ENCODE data around the gene ABT1. TPM values are rescaled to one million over a fixed set of nuclear protein-coding genes. Genes with fewer than 3 reads are reported as not detected.

Gene ABT1
- total and polyA plus RNA-seq, 2 experiments from 2014 or later: 25.7 to 29.1 TPM

DNA sequence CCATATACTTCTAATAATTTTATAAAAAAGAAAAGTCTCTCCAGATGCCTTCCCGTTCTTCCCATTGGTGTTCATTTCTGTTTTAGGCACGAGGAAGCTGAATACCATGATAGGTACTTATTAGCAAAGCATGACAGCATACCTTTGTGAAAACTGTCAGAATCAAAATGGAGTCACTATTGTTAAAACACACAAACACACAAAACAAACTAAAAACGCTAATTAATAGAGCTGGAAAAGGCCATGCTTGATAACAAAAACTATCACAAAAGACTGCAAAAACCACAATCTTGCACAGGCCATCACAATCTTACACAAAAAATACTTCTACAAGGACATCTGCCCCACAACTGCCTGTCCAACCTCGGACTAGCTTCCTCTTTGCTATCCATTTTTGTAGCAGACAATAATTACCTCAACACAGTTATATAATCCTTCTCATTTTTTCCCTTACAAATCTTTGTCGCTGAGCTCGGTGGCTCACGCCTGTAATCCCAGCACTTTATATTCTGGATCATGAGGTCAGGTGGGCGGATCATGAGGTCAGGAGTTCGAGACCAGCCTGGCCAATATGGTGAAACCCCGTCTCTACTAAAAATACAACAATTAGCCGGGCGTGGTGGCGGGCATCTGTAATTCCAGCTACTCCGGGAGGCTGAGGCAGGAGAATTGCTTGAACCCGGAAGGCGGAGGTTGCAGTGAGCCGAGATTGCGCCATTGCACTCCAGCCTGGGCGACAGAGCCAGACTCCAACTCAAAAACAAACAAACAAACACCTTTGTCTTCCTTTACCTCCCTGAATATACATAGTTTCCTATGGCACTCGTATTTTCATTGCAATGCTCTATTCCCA lies 3.2 kb upstream of the ABT1 start:
- Histone ChIP-seq H3K4me1 (ENCODE audit: insufficient read depth) (no peaks in the 10 kb centered on the region), H3K36me3 (ENCODE audit: insufficient read depth) (no peaks in the 10 kb centered on the region), H3K79me2 (replicated peaks; ENCODE audit: insufficient read depth) (peaks cover 13% of the 10 kb centered on the region), H3K27me3 (ENCODE audit: insufficient read depth) (no peaks in the 10 kb centered on the region), H3K4me2 (peak overlapping the region; percentile 80), H3K4me3 (peak overlapping the region; percentile 66), H3F3A (replicated peaks; ENCODE audit: low read depth) (no peaks in the 10 kb centered on the region), H2AFZ (peak overlapping the region; percentile 67; the same call in 1 of the 2 replicates), H3K9me2 (ENCODE audit: insufficient read depth) (no peaks in the 10 kb centered on the region), H3K27ac (ENCODE audit: low read depth) (no peak overlapping the region), H4K20me1 (replicated peaks; ENCODE audit: insufficient read depth) (no peaks in the 10 kb centered on the region)
- H3K9me3 Mint-ChIP-seq: peaks cover 3% of the 10 kb centered on the region; the same call in 1 of the 3 replicates
- DNase-seq (ENCODE audit: low spot score): no peak
- TF ChIP-seq, protein P1, sequence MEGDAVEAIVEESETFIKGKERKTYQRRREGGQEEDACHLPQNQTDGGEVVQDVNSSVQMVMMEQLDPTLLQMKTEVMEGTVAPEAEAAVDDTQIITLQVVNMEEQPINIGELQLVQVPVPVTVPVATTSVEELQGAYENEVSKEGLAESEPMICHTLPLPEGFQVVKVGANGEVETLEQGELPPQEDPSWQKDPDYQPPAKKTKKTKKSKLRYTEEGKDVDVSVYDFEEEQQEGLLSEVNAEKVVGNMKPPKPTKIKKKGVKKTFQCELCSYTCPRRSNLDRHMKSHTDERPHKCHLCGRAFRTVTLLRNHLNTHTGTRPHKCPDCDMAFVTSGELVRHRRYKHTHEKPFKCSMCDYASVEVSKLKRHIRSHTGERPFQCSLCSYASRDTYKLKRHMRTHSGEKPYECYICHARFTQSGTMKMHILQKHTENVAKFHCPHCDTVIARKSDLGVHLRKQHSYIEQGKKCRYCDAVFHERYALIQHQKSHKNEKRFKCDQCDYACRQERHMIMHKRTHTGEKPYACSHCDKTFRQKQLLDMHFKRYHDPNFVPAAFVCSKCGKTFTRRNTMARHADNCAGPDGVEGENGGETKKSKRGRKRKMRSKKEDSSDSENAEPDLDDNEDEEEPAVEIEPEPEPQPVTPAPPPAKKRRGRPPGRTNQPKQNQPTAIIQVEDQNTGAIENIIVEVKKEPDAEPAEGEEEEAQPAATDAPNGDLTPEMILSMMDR (conservative IDR thresholded peaks at IDR 0.05; ENCODE audit: low read depth in 2 of 2): no peak
- TF ChIP-seq, protein P2, sequence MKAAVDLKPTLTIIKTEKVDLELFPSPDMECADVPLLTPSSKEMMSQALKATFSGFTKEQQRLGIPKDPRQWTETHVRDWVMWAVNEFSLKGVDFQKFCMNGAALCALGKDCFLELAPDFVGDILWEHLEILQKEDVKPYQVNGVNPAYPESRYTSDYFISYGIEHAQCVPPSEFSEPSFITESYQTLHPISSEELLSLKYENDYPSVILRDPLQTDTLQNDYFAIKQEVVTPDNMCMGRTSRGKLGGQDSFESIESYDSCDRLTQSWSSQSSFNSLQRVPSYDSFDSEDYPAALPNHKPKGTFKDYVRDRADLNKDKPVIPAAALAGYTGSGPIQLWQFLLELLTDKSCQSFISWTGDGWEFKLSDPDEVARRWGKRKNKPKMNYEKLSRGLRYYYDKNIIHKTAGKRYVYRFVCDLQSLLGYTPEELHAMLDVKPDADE (IDR thresholded peaks at IDR 0.05): no peak
- TF ChIP-seq POLR2AphosphoS5 (IDR thresholded peaks at IDR 0.05; ENCODE audit: low read depth) (no peak), ZNF114 (CRISPR knock-in tag; IDR thresholded peaks at IDR 0.05) (no peak), JUNB (IDR thresholded peaks at IDR 0.05; ENCODE audit: unreplicated experiment) (no peak), EZH2phosphoT487 (IDR thresholded peaks at IDR 0.05; ENCODE audit: unreplicated experiment) (no peak), STAT1 (IDR thresholded peaks at IDR 0.05; ENCODE audit: unreplicated experiment) (no peak), ZNF462 (CRISPR knock-in tag; IDR thresholded peaks at IDR 0.05) (no peak), CREB1 (CRISPR knock-in tag; IDR thresholded peaks at IDR 0.05; ENCODE audit: low read depth) (no peak), ZNF331 (CRISPR knock-in tag; IDR thresholded peaks at IDR 0.05; ENCODE audit: low read depth) (no peak), EZH2 (IDR thresholded peaks at IDR 0.05; ENCODE audit: low read depth, unreplicated experiment) (no peak), NANOG (IDR thresholded peaks at IDR 0.05; ENCODE audit: borderline replicate concordance) (no peak)
- TF ChIP-seq, protein P3, sequence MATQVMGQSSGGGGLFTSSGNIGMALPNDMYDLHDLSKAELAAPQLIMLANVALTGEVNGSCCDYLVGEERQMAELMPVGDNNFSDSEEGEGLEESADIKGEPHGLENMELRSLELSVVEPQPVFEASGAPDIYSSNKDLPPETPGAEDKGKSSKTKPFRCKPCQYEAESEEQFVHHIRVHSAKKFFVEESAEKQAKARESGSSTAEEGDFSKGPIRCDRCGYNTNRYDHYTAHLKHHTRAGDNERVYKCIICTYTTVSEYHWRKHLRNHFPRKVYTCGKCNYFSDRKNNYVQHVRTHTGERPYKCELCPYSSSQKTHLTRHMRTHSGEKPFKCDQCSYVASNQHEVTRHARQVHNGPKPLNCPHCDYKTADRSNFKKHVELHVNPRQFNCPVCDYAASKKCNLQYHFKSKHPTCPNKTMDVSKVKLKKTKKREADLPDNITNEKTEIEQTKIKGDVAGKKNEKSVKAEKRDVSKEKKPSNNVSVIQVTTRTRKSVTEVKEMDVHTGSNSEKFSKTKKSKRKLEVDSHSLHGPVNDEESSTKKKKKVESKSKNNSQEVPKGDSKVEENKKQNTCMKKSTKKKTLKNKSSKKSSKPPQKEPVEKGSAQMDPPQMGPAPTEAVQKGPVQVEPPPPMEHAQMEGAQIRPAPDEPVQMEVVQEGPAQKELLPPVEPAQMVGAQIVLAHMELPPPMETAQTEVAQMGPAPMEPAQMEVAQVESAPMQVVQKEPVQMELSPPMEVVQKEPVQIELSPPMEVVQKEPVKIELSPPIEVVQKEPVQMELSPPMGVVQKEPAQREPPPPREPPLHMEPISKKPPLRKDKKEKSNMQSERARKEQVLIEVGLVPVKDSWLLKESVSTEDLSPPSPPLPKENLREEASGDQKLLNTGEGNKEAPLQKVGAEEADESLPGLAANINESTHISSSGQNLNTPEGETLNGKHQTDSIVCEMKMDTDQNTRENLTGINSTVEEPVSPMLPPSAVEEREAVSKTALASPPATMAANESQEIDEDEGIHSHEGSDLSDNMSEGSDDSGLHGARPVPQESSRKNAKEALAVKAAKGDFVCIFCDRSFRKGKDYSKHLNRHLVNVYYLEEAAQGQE (IDR thresholded peaks at IDR 0.05; ENCODE audit: unreplicated experiment): no peak
- peaks cover 3% of the 10 kb centered on the region; the same call in 2 of the 3 replicates for H3K4me1 Mint-ChIP-seq
- H3K36me3 Mint-ChIP-seq (ENCODE audit: low read depth): peaks cover 5% of the 10 kb centered on the region
- peak overlapping the region; percentile 62; the same call in 1 of the 2 replicates for H3K27ac Mint-ChIP-seq
- peaks cover 12% of the 10 kb centered on the region for H3K27me3 Mint-ChIP-seq (ENCODE audit: insufficient read depth, low read depth, poor library complexity)
- no peak for ATAC-seq
- H3K4me3 Mint-ChIP-seq: no peak overlapping the region
